NCI-H748 (cell line): ENCODE data around the gene TNFRSF13B.
"Not testable (repeated sequence)": the region's sequence is repeated elsewhere in the genome, so short reads cannot be mapped to it uniquely, and the experiment has no call there.

Experiments
- DNase-seq: peaks from one replicate; lab custom pipeline; 2025; ENCODE audit not compliant: unreplicated experiment; lab: John Stamatoyannopoulos, UW

TNFRSF13B gene

GRCh38 chr17:16912021-16912962 lies 59.6 kb downstream of the TNFRSF13B start:
- no peak for DNase-seq

- DNase-seq = no peak
Observed at GRCh38 chr17:16911141-16911937, 60.6 kb downstream of the TNFRSF13B start.

- no peak for DNase-seq
Observed at GRCh38 chr17:16910341-16910740, 61.6 kb downstream of the TNFRSF13B start.

- no peak for DNase-seq
Observed at GRCh38 chr17:16909472-16910246, 62.3 kb downstream of the TNFRSF13B start.

GRCh38 chr17:16908273-16908672 lies 63.6 kb downstream of the TNFRSF13B start:
- no peak for DNase-seq

GRCh38 chr17:16906680-16907079 lies 65.2 kb downstream of the TNFRSF13B start:
- DNase-seq = no peak

GRCh38 chr17:16905593-16906191 lies 66.2 kb downstream of the TNFRSF13B start:
- no peak for DNase-seq

- DNase-seq = not testable (repeated sequence)
Observed at GRCh38 chr17:16903070-16903469, 68.8 kb downstream of the TNFRSF13B start.

GRCh38 chr17:16900288-16900882 lies 71.5 kb downstream of the TNFRSF13B start:
- no peak for DNase-seq

GRCh38 chr17:16897211-16897896 lies 74.6 kb downstream of the TNFRSF13B start:
- DNase-seq = not testable (repeated sequence)

- not testable (repeated sequence) for DNase-seq
Observed at GRCh38 chr17:16896235-16896634, 75.7 kb downstream of the TNFRSF13B start.

- not testable (repeated sequence) for DNase-seq
Observed at GRCh38 chr17:16893527-16893926, 78.4 kb downstream of the TNFRSF13B start.

- DNase-seq = not testable (repeated sequence)
Observed at GRCh38 chr17:16892876-16893454, 79.0 kb downstream of the TNFRSF13B start.

GRCh38 chr17:16889088-16889465 lies 82.8 kb downstream of the TNFRSF13B start:
- DNase-seq = no peak
